Heart left ventricle (tissue), 16 donors: ENCODE measurements around the gene ALDH18A1. TPM values are rescaled to one million over a fixed set of nuclear protein-coding genes. Genes with fewer than 3 reads are reported as not detected.
A peak's percentile ranks its signal among the peaks of the same experiment; 100 is the strongest.

Experiments
- ATAC-seq, 4 donors: fragments of 200-7000 bp; cut with Tn5 transposase; one replicate each; pipeline ENCODE4 v1.9.1; 2020 to 2022; ENCODE audit warnings: moderate library complexity in 4 of 4, mild to moderate bottlenecking in 3 of 4, moderate number of reproducible peaks in 1 of 4
- DNase-seq, 5 donors: peaks; one replicate each; pipeline ENCODE4 v3.0.0-alpha.2; 2020
- H3K27ac ChIP-seq, 12 donors: fragments of 200-600 bp; sonication (generic) in 4 of 12; one replicate each; pipeline versions ENCODE4 v1.5.0 to v1.8.0; 2016 to 2022; ENCODE audit warnings: mild to moderate bottlenecking in 2 of 12
- H3K27me3 ChIP-seq, 9 donors: fragments of 200-600 bp; sonication (generic) in 2 of 9; one replicate each; pipeline versions ENCODE4 v1.5.1 to v1.8.0; 2016 to 2022; ENCODE audit warnings: mild to moderate bottlenecking in 3 of 9
- H3K36me3 ChIP-seq, 9 donors: fragments of 200-600 bp; sonication (generic) in 2 of 9; one replicate each; pipeline versions ENCODE4 v1.5.0 to v1.8.0; 2018 to 2022; ENCODE audit warnings: mild to moderate bottlenecking in 2 of 9
- H3K4me1 ChIP-seq, 12 donors: fragments of 200-600 bp; sonication (generic) in 4 of 12; one replicate each; pipeline versions ENCODE4 v1.5.0 to v1.8.0; 2016 to 2022; ENCODE audit warnings: mild to moderate bottlenecking in 3 of 12
- H3K4me3 ChIP-seq, 12 donors: fragments of 200-600 bp; sonication (generic) in 4 of 12; one replicate each; pipeline versions ENCODE4 v1.5.0 to v1.8.0; 2017 to 2022; ENCODE audit warnings: mild to moderate bottlenecking in 9 of 12, moderate library complexity in 4 of 12
- H3K9me3 ChIP-seq, 12 donors: fragments of 200-600 bp; sonication (generic) in 4 of 12; one replicate each; pipeline versions ENCODE4 v1.5.0 to v1.8.0; 2016 to 2022; ENCODE audit warnings: mild to moderate bottlenecking in 1 of 12
- POLR2A ChIP-seq, 2 donors: fragments of 450-650 bp; IDR thresholded peaks; one replicate each; pipeline ENCODE4 v1.6.1; 2017; ENCODE audit warnings: antibody characterized with exemption in 2 of 2, mild to moderate bottlenecking in 2 of 2, moderate library complexity in 2 of 2
- WGBS, 4 donors: extraction: QIAGEN DNeasy Blood & Tissue Kit in 2 of 4; methylation state at CpG; one replicate each; pipeline versions ENCODE4 v1.1.5 to v1.1.7; 2013 to 2018; 5-methylcytosine and 5-hydroxymethylcytosine counted together
- intact Hi-C, 10 donors: fragments of 100-400 bp; cut with DNase I; formaldehyde crosslinking; loops; one replicate each; pipeline versions ENCODE4 v1.11.1 to v1.14.2; 2022
- polyA plus RNA-seq, 2 donors: library from polyadenylated mRNA; stranded (reverse); fragments of 200-250 nt; gene quantifications; one replicate each; pipeline ENCODE4 v1.2.3, GENCODE V29; 2013
- total RNA-seq, 9 donors: library from RNA; depleted of rRNA in 2 of 9; stranded (reverse); fragments of >200 nt in 2 of 9; fragmentation: NEBNext Ultra II Directional in 3 of 9; extraction: Animal tissue kit (Norgen Biotek cat#: 25700) in 3 of 9; gene quantifications; one replicate each; pipeline versions ENCODE4 v1.1.0 to v1.2.4, GENCODE V29; 2016 to 2023
- TF ChIP-seq, protein P1 (sequence below), 12 donors: fragments of 200-600 bp; sonication (generic) in 4 of 12; IDR thresholded peaks; one replicate each; pipeline versions ENCODE4 v1.5.0 to v1.8.0; 2018 to 2022; ENCODE audit warnings: antibody characterized with exemption in 12 of 12, mild to moderate bottlenecking in 5 of 12
- donor health status: ischemic (EF 13 %, LVEDD 7.1; RV severe dilation, severe dysfunction).
- donor health status: healthy with polysubstance abuse.
- donor health status: DM: no; HTN: yes; CAD: no.
- donor health status: DM: no; HTN: no; CAD: no.
- donor health status: ischemic (EF 25% LVEDD 6.9; RV normal size, moderate dysfunction).
- donor health status: ischemic (EF 25% LVEDD 5.7; RV mildly dilated, moderate dysfunction).
- donor health status: healthy.
- donor health status: DM: yes; HTN: yes; CAD: no.
- donor health status: ischemic (EF 35%, LVEDD 5.7; RV mildly dilated, moderate dysfunction).
- donor health status: nonischemic (EF 11% LVEDD 7.7; RV severe dilation, severe dysfunction).
- donor health status: DM: yes; HTN: yes; CAD: no.
- donor health status: PGD.
- donor health status: ischemic (EF 29% LVEDD 5.4; RV normal size, mild dysfunction).
- donor health status: nonischemic (EF 23%, LVEDD 6.1; RV moderate dilation, normal function).

The ALDH18A1 gene
- total and polyA plus RNA-seq, 11 donors = 4.2 to 25.9 (median 12.5) TPM

- H3K4me3 ChIP-seq = peak overlapping the region in 1 of 12 donors; percentile 81
- no peaks in the 10 kb centered on the region for H3K9me3 ChIP-seq
- DNase-seq = no peak
- TF ChIP-seq POLR2A (IDR thresholded peaks at IDR 0.05) = no peak
- TF ChIP-seq, protein P1, sequence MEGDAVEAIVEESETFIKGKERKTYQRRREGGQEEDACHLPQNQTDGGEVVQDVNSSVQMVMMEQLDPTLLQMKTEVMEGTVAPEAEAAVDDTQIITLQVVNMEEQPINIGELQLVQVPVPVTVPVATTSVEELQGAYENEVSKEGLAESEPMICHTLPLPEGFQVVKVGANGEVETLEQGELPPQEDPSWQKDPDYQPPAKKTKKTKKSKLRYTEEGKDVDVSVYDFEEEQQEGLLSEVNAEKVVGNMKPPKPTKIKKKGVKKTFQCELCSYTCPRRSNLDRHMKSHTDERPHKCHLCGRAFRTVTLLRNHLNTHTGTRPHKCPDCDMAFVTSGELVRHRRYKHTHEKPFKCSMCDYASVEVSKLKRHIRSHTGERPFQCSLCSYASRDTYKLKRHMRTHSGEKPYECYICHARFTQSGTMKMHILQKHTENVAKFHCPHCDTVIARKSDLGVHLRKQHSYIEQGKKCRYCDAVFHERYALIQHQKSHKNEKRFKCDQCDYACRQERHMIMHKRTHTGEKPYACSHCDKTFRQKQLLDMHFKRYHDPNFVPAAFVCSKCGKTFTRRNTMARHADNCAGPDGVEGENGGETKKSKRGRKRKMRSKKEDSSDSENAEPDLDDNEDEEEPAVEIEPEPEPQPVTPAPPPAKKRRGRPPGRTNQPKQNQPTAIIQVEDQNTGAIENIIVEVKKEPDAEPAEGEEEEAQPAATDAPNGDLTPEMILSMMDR (IDR thresholded peaks at IDR 0.05) = no peak
- peaks cover 0 to 28% (median 21%) of the 10 kb centered on the region in 9 donors for H3K36me3 ChIP-seq
- no peak for ATAC-seq
- intact Hi-C loops = loop anchor here (1.0 to 10.0 kb wide), 12 partner anchors 48 to 598 kb away; partner anchors contain the start of gene CCNJ (in 1 of the 10)
- WGBS, 4 donors = 95 to 96% (median 96%) methylated on average over 18 of the region's 18 CpGs
- H3K27ac ChIP-seq = peak overlapping the region in 2 of 12 donors; percentile 21 to 40
- no peaks in the 10 kb centered on the region for H3K27me3 ChIP-seq
- peaks cover 0 to 36% (median 16%) of the 10 kb centered on the region in 12 donors for H3K4me1 ChIP-seq
Observed at GRCh38 chr10:95694665-95695064, 38.2 kb upstream of the ALDH18A1 start.

DNA sequence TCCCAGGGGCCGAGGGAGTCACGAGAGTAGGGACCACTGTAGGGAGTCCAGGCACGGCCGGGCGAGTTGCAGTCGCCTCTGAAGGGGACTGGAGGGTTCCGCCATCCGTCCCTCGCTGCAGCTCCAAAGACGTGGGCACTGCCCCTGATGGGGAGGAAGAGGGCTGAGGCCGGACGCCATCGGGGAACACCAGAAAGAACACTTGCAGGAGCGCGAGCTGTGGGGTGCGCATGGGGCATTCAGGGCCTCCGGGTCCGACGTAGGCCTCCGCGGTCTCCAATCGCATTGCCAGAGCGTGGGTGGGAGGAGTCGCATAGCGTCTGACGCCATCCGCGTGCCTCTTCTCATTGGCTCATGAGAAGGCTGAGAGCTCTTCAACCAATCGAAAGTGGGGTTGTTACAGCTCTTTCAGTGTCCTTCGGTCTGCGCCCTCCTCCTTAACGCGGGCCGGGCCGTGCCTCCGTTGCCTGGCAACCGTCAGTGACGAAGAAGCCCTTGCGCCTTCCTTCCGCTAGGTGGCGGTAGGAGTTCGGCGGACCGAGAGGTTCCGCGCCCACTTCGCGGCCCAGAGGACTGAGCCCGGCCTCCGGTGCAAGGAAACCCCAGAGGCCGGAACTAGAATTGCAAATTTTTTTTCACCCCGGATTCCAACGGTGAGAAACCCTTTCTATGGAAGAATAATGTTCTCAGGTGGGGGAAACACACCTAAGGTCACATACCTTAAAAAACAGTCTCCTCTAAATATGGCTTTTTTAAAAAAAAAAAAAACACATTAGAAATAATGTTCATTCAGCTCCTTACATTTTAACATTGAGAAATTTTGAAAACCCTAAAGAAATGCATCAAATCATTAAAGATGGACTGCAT, 37.4 kb upstream of the ALDH18A1 start, which contains the start of gene TCTN3:
TSS of gene TCTN3 (minus strand) at position 260 of the 867 bp plus-strand sequence. CDS start at position 232, 28 bp downstream.
- Histone ChIP-seq H3K27me3 (no peaks in the 10 kb centered on the region), H3K9me3 (no peaks in the 10 kb centered on the region), H3K4me1 (peaks cover 0 to 36% (median 16%) of the 10 kb centered on the region in 12 donors), H3K4me3 (peak within 1 kb of the TSS; percentile 64 to 95 (median 81)), H3K27ac (peak within 1 kb of the TSS in 11 of 12 donors; percentile 58 to 92 (median 80)), H3K36me3 (peaks cover 0 to 36% (median 28%) of the 10 kb centered on the region in 9 donors)
- peak; percentile 97 to 98 (median 98) for DNase-seq
- TF ChIP-seq POLR2A (IDR thresholded peaks at IDR 0.05) = peak in 1 of 2 donors; percentile 80
- TF ChIP-seq, protein P1 (IDR thresholded peaks at IDR 0.05) = peak; percentile 98 to 100 (median 99)
- ATAC-seq = peak; percentile 100
- WGBS, 4 donors = 0 to 1% (median 1%) methylated on average over 25 to 53 of the region's 53 CpGs
- intact Hi-C loops = loop anchor here in 9 of 10 donors (1.0 to 10.0 kb wide), 12 partner anchors 48 to 598 kb away; partner anchors contain the start of gene CCNJ (in 1 of the 9)

DNA sequence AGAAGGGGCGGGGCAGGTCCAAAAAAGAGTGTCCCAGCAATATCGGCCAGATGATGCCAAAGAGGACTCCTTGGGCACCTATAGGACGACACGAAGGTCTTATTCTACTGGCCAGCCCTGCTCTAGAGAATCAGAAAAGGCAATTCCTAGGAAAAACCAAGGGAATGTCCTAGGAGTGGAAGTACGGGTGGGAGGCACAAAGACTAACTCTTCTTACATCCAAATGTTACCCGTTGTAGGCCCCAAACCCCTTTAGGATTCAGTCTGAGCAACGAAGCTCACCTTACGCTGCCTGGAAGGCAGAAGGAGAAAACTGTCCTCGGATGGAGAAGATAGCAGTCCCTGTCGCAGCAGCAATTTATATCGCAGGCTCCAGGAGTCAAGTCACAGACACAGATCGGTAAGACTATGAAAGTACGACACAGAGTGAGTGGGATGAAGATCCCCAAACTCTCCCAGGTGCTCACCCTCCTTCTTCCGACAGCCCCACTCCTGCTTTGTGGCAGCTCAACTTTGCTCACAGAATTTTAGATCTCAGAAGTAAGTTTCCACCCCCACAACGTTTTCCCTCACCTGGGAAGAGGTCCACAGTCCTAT, 36.7 kb upstream of the ALDH18A1 start:
- ATAC-seq = no peak

More for the DNA sequence above, 36.7 kb upstream of the ALDH18A1 start:
- no peak for DNase-seq
- intact Hi-C loops = loop anchor here in 8 of 10 donors (1.0 to 10.0 kb wide), 8 partner anchors 49 to 599 kb away; partner anchors contain the start of gene CCNJ (in 1 of the 8)
- Histone ChIP-seq H3K27ac (peak overlapping the region in 11 of 12 donors; percentile 58 to 92 (median 80)), H3K4me1 (peaks cover 0 to 32% (median 16%) of the 10 kb centered on the region in 12 donors), H3K4me3 (peak overlapping the region; percentile 64 to 95 (median 81)), H3K36me3 (peaks cover 0 to 43% (median 29%) of the 10 kb centered on the region in 9 donors), H3K9me3 (no peaks in the 10 kb centered on the region), H3K27me3 (no peaks in the 10 kb centered on the region)
- 6 to 8% (median 7%) methylated on average over 15 of the region's 15 CpGs for WGBS, 4 donors
- no peak for TF ChIP-seq POLR2A (IDR thresholded peaks at IDR 0.05)
- TF ChIP-seq, protein P1 (IDR thresholded peaks at IDR 0.05) = no peak
